Suprapubic skin (tissue), 4 donors: ENCODE data around the gene MUSTN1. TPM values are rescaled to one million over a fixed set of nuclear protein-coding genes. Genes with fewer than 3 reads are reported as not detected.

Experiments used
- DNase-seq, 2 donors: peaks; one replicate each; pipeline ENCODE4 v3.0.0-alpha.2; 2019; ENCODE audit warnings: low spot score in 2 of 2
- H3K27ac ChIP-seq: fragments of 200-600 bp; sonication (generic); one replicate; pipeline ENCODE4 v1.5.1; 2019
- H3K27me3 ChIP-seq: fragments of 200-600 bp; sonication (generic); one replicate; pipeline ENCODE4 v1.5.1; 2019
- H3K36me3 ChIP-seq: fragments of 200-600 bp; sonication (generic); one replicate; pipeline ENCODE4 v1.5.1; 2019
- H3K4me1 ChIP-seq: fragments of 200-600 bp; sonication (generic); one replicate; pipeline ENCODE4 v1.5.1; 2019
- H3K4me3 ChIP-seq: fragments of 200-600 bp; sonication (generic); one replicate; pipeline ENCODE4 v1.5.1; 2019; ENCODE audit warnings: mild to moderate bottlenecking
- H3K9me3 ChIP-seq: fragments of 200-600 bp; sonication (generic); one replicate; pipeline ENCODE4 v1.5.1; 2019
- EP300 ChIP-seq: sonication (generic); formaldehyde crosslinking; IDR thresholded peaks from one replicate; pipeline ENCODE4 v1.6.1; 2017; ENCODE audit warnings: antibody characterized with exemption
- POLR2A ChIP-seq, 2 donors: fragments of 450-650 bp; IDR thresholded peaks; one replicate each; pipeline ENCODE4 v1.6.1; 2017; ENCODE audit warnings: antibody characterized with exemption in 2 of 2, mild to moderate bottlenecking in 2 of 2, moderate library complexity in 2 of 2
- POLR2AphosphoS5 ChIP-seq, 3 donors: sonication (generic); formaldehyde crosslinking; IDR thresholded peaks; one replicate each; pipeline ENCODE4 v1.6.1; 2017; ENCODE audit warnings: antibody characterized with exemption in 3 of 3
- WGBS: methylation state at CpG from one replicate; pipeline ENCODE4 v1.1.5; 2018; 5-methylcytosine and 5-hydroxymethylcytosine counted together
- total RNA-seq, 4 donors: library from RNA; depleted of rRNA; stranded (reverse); fragments of >200 nt; gene quantifications; one replicate each; pipeline ENCODE4 v1.1.0, GENCODE V29; 2016
- TF ChIP-seq, protein P1 (sequence below), 2 donors: fragments of 200-600 bp in 1 of 2; fragments of 450-650 bp in 1 of 2; sonication (generic) in 1 of 2; IDR thresholded peaks; one replicate each; pipeline ENCODE4 v1.5.1; 2016 to 2019; ENCODE audit warnings: antibody characterized with exemption in 2 of 2, mild to moderate bottlenecking in 1 of 2, moderate library complexity in 1 of 2

MUSTN1 gene
- total RNA-seq, 4 donors from 2014 or later: 1.6 to 14.5 (median 8.3) TPM

DNA sequence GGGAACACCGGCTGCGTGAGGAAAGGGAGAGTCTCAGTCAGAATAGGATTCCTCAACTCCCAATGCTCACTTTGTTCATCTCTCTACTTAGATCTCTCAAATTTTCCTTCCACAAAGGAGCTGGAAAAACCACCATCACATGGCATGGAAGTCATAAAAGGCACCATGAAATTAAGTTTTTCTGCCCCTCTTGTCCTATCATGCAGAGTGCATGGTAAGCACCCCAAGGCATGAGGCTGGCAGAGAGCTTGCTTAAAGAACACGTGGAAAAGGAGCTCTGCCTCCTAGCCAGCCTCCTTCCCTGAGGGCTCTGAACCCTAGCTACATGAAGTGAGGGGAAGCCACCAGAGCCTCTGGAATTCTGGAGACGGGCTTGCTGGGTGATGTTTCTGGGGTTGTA lies 44.8 kb upstream of the MUSTN1 start:
- DNase-seq: no peak
- Histone ChIP-seq H3K27me3 (no peaks in the 10 kb centered on the region), H3K4me3 (no peak overlapping the region), H3K27ac (no peak overlapping the region), H3K4me1 (no peaks in the 10 kb centered on the region), H3K36me3 (no peaks in the 10 kb centered on the region), H3K9me3 (no peaks in the 10 kb centered on the region)
- TF ChIP-seq POLR2A (IDR thresholded peaks at IDR 0.05) (no peak), POLR2AphosphoS5 (IDR thresholded peaks at IDR 0.05) (no peak), EP300 (no peak)
- TF ChIP-seq, protein P1, sequence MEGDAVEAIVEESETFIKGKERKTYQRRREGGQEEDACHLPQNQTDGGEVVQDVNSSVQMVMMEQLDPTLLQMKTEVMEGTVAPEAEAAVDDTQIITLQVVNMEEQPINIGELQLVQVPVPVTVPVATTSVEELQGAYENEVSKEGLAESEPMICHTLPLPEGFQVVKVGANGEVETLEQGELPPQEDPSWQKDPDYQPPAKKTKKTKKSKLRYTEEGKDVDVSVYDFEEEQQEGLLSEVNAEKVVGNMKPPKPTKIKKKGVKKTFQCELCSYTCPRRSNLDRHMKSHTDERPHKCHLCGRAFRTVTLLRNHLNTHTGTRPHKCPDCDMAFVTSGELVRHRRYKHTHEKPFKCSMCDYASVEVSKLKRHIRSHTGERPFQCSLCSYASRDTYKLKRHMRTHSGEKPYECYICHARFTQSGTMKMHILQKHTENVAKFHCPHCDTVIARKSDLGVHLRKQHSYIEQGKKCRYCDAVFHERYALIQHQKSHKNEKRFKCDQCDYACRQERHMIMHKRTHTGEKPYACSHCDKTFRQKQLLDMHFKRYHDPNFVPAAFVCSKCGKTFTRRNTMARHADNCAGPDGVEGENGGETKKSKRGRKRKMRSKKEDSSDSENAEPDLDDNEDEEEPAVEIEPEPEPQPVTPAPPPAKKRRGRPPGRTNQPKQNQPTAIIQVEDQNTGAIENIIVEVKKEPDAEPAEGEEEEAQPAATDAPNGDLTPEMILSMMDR (IDR thresholded peaks at IDR 0.05): no peak
- WGBS: 82% methylated on average over 4 of the region's 4 CpGs

DNA sequence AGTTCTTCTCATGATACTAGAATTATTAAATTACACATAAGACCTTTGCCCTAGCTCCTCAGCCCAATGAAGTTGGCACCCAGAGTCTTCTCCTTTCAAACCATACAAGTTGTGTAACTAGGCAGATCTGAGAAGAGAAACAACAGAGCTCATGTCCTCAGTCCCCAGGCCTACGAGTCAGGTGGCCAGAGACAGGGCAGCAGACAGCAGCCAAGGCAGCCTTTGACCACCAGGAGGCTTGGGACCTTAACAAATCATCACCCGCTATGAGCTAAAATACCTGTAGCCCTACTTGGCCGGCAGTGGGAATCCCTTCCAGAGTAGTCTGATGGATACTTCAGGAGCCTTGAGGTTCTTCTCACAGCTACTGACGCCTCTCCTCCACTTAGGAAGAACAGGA lies 44.3 kb upstream of the MUSTN1 start:
- Histone ChIP-seq H3K36me3 (no peaks in the 10 kb centered on the region), H3K4me3 (no peak overlapping the region), H3K4me1 (peaks cover 1% of the 10 kb centered on the region), H3K27ac (no peak overlapping the region), H3K27me3 (no peaks in the 10 kb centered on the region), H3K9me3 (no peaks in the 10 kb centered on the region)
- DNase-seq: no peak
- WGBS: 77% methylated on average over 4 of the region's 4 CpGs
- TF ChIP-seq EP300 (no peak), POLR2A (IDR thresholded peaks at IDR 0.05) (no peak), POLR2AphosphoS5 (IDR thresholded peaks at IDR 0.05) (no peak)
- TF ChIP-seq, protein P1 (IDR thresholded peaks at IDR 0.05): no peak

DNA sequence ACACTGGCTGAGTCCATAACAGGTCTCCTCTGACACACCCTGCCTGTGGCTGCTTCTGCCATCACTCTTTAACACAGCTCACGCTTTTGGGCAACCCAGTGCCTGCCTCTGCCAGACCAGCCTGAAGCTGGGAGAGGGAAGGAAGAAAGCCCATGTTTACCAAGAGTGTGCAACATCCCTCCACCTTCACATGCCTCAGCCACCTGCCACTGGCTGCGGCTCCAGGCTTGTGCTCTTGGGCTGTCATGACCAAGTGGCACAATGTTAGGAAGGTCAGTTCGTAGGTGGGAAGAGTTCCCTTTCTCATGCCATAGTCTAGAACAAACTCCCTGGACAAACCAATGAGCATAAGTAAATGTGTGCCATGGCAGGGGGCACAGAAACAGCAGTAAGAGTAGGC lies 42.3 kb upstream of the MUSTN1 start:
- TF ChIP-seq POLR2A (IDR thresholded peaks at IDR 0.05) (no peak), POLR2AphosphoS5 (IDR thresholded peaks at IDR 0.05) (no peak), EP300 (no peak)
- TF ChIP-seq, protein P1 (IDR thresholded peaks at IDR 0.05): no peak
- 97% methylated on average over 3 of the region's 3 CpGs for WGBS
- Histone ChIP-seq H3K4me3 (no peak overlapping the region), H3K27ac (no peak overlapping the region), H3K4me1 (peaks cover 14% of the 10 kb centered on the region), H3K36me3 (no peaks in the 10 kb centered on the region), H3K27me3 (no peaks in the 10 kb centered on the region), H3K9me3 (no peaks in the 10 kb centered on the region)
- DNase-seq: no peak

DNA sequence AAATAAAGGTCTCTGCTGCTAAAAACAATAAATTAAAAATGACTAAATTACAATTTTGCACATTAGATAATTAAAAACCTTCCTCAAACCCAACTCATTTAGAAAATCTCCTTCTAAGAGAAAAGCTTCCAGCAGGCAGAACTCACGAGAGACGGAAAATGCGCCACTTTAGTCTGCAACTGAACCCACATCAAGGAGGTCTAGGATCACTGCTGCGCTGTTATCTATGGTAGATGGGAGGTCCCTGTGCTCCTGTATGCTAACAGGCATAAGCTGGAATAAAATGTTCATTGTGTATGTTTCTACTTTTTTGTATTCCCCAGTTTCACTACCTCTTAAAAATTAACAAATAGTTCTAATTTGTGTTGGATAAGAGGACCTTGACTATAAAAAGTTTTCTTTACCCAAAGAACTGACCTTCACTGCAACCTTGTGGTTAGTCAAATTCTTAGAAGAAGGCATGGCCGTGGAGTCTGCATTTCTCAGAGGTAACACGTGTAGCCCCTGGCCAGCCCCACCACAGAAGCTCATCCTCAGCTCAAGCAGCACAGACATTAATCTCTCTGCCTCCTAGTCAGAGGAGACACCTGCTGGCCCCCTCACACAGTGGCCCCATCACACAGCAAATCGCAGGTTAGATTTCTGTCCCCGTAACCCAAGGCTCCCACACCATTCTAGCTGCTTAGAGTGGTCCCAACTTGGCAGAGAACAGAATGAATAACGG lies 40.2 kb upstream of the MUSTN1 start:
- H3K9me3 ChIP-seq: no peaks in the 10 kb centered on the region
- no peaks in the 10 kb centered on the region for H3K36me3 ChIP-seq
- DNase-seq: no peak
- WGBS: 90% methylated on average over 9 of the region's 9 CpGs
- H3K4me3 ChIP-seq: no peak overlapping the region
- H3K27me3 ChIP-seq: no peaks in the 10 kb centered on the region
- H3K27ac ChIP-seq: no peak overlapping the region
- no peak for TF ChIP-seq EP300
- TF ChIP-seq, protein P1 (IDR thresholded peaks at IDR 0.05): no peak
- no peak for TF ChIP-seq POLR2AphosphoS5 (IDR thresholded peaks at IDR 0.05)
- no peak for TF ChIP-seq POLR2A (IDR thresholded peaks at IDR 0.05)
- peaks cover 14% of the 10 kb centered on the region for H3K4me1 ChIP-seq

DNA sequence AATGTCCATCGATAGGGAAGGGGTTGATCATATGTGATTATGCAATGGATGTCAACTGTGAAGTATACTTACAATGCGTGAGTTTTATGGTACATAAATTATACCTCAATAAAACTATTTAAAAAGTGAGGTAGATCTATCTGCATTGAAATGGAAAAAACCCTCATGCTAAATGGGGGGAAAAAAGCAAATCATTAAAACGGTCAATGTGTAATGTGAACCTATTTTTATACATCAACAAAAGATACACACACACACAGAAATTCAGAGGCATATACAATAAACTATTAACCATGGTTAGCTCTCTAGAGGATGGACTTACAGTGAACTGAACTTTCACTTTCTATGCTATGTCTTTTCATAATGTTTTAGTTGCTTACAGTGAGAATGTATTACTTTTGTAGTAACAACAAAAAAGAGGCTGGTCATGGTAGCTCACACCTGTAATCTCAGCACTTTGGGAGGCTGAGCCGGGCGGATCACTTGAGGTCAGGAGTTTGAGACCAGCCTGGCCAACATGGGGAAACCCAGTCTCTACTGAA lies 39.4 kb upstream of the MUSTN1 start:
- H3K9me3 ChIP-seq: no peaks in the 10 kb centered on the region
- no peaks in the 10 kb centered on the region for H3K36me3 ChIP-seq
- WGBS: 64% methylated on average over 5 of the region's 5 CpGs
- H3K4me1 ChIP-seq: peaks cover 14% of the 10 kb centered on the region
- H3K4me3 ChIP-seq: no peak overlapping the region
- TF ChIP-seq EP300: no peak
- TF ChIP-seq, protein P1 (IDR thresholded peaks at IDR 0.05): no peak
- TF ChIP-seq POLR2AphosphoS5 (IDR thresholded peaks at IDR 0.05): no peak
- TF ChIP-seq POLR2A (IDR thresholded peaks at IDR 0.05): no peak
- no peak overlapping the region for H3K27ac ChIP-seq
- no peaks in the 10 kb centered on the region for H3K27me3 ChIP-seq
- DNase-seq: no peak
